Measurements from ENCODE around the gene DOC2B. TPM values are rescaled to one million over a fixed set of nuclear protein-coding genes. Genes with fewer than 3 reads are reported as not detected.
A peak's percentile ranks its signal among the peaks of the same experiment; 100 is the strongest.

Gene DOC2B
- 10 to 100 TPM in 1 of 4 donors, 1 to 10 TPM in 3; 4.2 to 29.7 (median 6.1) TPM for total RNA-seq

DNA sequence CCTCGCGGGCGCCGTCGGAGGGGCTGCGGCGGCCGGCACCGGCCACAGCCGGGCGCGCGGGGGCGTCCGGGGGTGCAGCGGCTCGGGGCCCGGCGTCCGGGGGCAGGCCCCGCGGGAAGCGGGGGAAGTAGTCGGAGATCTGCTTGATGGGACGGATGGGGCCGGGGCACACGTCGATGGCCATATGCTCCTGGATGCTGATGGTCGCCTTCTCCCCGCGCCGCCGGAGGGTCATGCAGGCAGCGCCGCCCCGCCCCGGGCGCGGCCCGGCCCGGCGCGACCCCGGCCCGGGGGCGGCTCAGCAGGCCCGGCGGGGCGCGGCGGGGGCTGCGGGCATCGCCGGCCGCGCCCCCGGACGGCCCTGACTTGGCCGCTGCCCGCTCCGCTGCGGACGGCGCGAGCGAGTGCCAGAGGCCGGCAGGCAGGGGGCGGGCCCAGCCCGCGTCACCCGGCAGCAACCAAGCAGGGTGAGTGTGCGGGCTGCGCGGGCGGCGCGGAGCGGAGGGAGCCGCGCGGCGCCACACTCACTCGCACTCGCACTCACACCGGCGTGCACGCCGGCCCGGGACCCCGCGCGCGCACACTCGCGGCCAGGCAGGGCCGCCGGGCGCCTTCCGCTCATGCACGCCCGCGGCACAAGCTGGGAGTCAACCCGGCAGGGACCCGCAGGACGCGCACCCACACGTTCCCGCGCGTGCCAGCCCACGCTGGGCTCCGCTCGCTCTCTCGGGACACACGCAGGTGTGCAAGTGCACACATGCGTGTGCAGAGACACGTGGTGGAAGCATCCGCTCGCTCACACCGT, at the start of gene DOC2B:
Gene DOC2B, minus strand, starts transcription at position 406 of the 805 bp plus-strand sequence. Its CDS starts 171 bp downstream, at position 235.
- TF ChIP-seq, protein P1, sequence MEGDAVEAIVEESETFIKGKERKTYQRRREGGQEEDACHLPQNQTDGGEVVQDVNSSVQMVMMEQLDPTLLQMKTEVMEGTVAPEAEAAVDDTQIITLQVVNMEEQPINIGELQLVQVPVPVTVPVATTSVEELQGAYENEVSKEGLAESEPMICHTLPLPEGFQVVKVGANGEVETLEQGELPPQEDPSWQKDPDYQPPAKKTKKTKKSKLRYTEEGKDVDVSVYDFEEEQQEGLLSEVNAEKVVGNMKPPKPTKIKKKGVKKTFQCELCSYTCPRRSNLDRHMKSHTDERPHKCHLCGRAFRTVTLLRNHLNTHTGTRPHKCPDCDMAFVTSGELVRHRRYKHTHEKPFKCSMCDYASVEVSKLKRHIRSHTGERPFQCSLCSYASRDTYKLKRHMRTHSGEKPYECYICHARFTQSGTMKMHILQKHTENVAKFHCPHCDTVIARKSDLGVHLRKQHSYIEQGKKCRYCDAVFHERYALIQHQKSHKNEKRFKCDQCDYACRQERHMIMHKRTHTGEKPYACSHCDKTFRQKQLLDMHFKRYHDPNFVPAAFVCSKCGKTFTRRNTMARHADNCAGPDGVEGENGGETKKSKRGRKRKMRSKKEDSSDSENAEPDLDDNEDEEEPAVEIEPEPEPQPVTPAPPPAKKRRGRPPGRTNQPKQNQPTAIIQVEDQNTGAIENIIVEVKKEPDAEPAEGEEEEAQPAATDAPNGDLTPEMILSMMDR (IDR thresholded peaks at IDR 0.05): peak in 2 of 6 experiments; percentile 8 to 13
- no peak for TF ChIP-seq POLR2A (IDR thresholded peaks at IDR 0.05)
- peaks cover 0 to 20% of the 10 kb centered on the region in 2 donors for H3K27me3 ChIP-seq
- H3K36me3 ChIP-seq: no peaks in the 10 kb centered on the region
- H3K27ac ChIP-seq: peak within 1 kb of the TSS in 3 of 4 donors; percentile 31 to 50 (median 43)
- H3K9me3 ChIP-seq: no peaks in the 10 kb centered on the region
- no peak for DNase-seq
- H3K4me3 ChIP-seq: peak within 1 kb of the TSS; percentile 8 to 50 (median 40)
- H3K4me1 ChIP-seq: peaks cover 0 to 20% (median 5%) of the 10 kb centered on the region in 4 donors

DNA sequence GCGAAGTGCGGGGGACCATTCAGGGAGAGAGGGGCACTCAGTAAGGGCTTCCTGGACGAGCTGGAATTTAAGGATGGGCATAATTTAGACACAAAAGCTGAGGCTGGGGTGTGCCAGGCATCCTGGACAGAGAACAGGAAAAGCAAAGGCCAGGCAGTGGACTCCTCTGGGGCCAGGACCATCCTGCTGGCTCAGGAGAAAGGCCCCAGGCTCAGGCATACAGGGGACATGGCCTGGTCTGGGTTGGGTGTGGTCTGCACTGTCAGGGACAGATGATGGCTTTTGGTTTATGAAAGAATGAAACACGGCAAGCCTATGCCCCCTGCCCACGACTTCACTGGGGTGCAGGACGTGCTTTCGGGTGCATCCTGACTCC, 48.9 kb upstream of the DOC2B start:
- peak in 1 of 3 donors; percentile 31 for DNase-seq
- TF ChIP-seq, protein P1 (IDR thresholded peaks at IDR 0.05): no peak
- no peak for TF ChIP-seq POLR2A (IDR thresholded peaks at IDR 0.05)
- H3K4me3 ChIP-seq: no peak overlapping the region
- no peaks in the 10 kb centered on the region for H3K4me1 ChIP-seq
- H3K27ac ChIP-seq: no peak overlapping the region
- no peaks in the 10 kb centered on the region for H3K9me3 ChIP-seq
- H3K36me3 ChIP-seq: no peaks in the 10 kb centered on the region
- H3K27me3 ChIP-seq: no peaks in the 10 kb centered on the region

DNA sequence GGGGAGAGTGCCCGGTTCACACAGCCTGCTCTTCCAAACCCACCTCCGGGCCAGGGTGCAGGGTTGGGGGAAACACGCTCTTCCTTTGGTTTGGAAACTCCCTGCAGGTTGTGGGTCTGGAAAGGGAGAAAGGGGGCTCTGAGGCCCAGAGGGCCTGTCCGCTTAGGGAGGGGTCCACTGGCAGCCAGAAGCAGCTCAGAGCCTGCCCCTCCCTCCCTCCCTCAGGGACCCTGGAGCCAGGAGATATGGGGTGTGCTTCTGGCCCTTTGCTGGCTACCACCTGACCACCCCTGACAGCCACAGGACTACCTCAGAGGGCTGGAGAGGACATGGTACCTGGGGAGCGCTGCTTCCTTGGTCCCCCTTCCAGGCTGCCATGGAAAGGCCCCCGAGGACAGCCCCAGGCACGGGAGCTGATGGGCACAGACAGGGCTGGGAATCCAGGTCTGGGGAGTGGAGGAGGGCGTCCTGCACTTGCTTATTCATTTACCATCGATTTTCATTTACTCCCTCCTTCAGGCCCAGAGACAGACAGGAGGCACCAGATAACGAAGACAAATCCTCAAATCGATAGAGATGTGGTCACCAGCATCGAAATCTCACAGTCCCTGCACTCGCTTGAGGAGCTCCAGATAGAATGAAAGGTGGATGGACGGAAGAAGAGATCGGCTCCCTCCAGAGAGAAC, 48.4 kb upstream of the DOC2B start:
- no peaks in the 10 kb centered on the region for H3K4me1 ChIP-seq
- H3K36me3 ChIP-seq: no peaks in the 10 kb centered on the region
- H3K27me3 ChIP-seq: no peaks in the 10 kb centered on the region
- no peak for TF ChIP-seq POLR2A (IDR thresholded peaks at IDR 0.05)
- TF ChIP-seq, protein P1 (IDR thresholded peaks at IDR 0.05): no peak
- H3K27ac ChIP-seq: no peak overlapping the region
- DNase-seq: peak in 1 of 3 donors; percentile 26
- H3K4me3 ChIP-seq: no peak overlapping the region
- H3K9me3 ChIP-seq: no peaks in the 10 kb centered on the region

DNA sequence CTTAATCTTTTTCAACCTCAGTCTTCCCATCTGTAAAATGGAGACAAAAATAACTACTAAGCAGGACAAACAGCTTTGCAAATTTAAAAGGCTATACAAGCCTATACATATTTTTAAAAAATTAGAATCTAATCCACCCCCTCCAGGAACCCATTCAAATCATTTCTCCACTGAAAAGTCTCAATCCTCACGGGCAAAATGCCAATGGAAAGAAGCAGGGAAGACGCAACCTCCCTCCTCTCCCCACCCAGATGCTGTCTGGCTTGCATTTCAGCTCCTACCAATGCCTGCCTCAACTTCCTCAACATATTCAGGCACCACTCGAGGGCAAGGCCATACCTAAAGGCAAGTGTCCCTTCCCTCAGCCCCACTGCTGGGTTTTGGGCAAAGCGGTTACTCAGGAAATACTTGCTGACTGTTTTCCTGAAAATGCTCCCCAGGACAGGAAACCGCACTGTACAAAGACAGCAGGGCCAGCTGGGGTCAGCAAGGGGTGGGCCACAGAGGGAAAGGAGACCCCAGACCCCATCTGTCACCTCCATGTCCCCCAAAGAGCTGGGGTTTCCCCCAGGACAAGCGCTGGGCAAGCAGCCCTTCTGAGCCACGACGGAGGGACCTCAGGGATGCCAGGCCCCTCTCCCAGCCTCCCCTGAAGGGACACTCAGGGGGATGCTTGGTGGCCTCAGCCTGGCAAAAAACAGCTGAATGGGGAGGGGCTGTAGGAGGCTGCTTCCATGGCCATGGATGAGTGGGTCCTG, 47.7 kb upstream of the DOC2B start:
- TF ChIP-seq POLR2A (IDR thresholded peaks at IDR 0.05): no peak
- TF ChIP-seq, protein P1 (IDR thresholded peaks at IDR 0.05): no peak
- no peaks in the 10 kb centered on the region for H3K4me1 ChIP-seq
- H3K9me3 ChIP-seq: no peaks in the 10 kb centered on the region
- H3K27me3 ChIP-seq: no peaks in the 10 kb centered on the region
- H3K27ac ChIP-seq: no peak overlapping the region
- no peaks in the 10 kb centered on the region for H3K36me3 ChIP-seq
- H3K4me3 ChIP-seq: no peak overlapping the region
- DNase-seq: peak in 1 of 3 donors; percentile 37

DNA sequence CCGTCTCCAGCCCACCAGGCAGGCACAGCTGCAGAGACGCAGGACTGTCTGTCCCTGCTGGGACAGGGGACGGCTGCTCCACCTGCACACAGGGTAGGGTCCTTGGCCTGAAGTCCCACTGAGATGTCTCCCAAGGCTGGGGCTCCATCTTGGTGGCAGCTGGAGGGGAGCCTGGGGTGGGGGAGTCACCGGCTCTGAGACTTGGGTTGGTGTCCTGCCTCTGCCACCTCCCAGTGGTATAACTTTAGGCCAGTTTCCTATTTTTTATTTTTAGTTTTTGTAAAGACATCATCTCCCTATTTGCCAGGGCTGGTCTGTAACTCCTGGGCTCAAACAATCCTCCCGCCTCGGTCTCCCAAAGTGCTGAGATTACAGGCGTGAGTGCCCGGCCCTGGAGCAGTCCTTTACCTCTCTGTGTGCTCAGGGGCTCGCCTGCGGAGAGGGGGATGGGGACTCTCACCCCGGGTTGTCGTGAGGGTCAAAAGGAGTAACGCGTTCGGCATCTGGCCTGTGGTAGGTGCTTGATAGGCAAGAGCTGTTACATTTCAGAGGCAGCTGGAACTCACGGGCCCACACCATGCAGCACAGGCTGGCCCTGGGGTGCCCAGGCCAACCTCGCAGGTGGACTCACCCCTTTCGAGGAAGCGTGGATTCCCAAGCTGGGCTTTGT, 46.6 kb upstream of the DOC2B start:
- no peak overlapping the region for H3K27ac ChIP-seq
- H3K4me3 ChIP-seq: no peak overlapping the region
- no peaks in the 10 kb centered on the region for H3K4me1 ChIP-seq
- TF ChIP-seq POLR2A (IDR thresholded peaks at IDR 0.05): no peak
- TF ChIP-seq, protein P1 (IDR thresholded peaks at IDR 0.05): no peak
- H3K27me3 ChIP-seq: no peaks in the 10 kb centered on the region
- no peaks in the 10 kb centered on the region for H3K36me3 ChIP-seq
- DNase-seq: peak in 1 of 3 donors; percentile 28
- H3K9me3 ChIP-seq: no peaks in the 10 kb centered on the region
